Activated CD4-positive, alpha-beta T cell treated with anti-CD3 and anti-CD28 coated beads for 48 hours (primary cell): ENCODE data around the gene KRTAP4-4.
"Not testable (repeated sequence)": the region's sequence is repeated elsewhere in the genome, so short reads cannot be mapped to it uniquely, and the experiment has no call there.

Source experiments
- DNase-seq: peaks from one replicate; pipeline ENCODE4 v3.0.0-alpha.2; 2020

The KRTAP4-4 gene

DNA sequence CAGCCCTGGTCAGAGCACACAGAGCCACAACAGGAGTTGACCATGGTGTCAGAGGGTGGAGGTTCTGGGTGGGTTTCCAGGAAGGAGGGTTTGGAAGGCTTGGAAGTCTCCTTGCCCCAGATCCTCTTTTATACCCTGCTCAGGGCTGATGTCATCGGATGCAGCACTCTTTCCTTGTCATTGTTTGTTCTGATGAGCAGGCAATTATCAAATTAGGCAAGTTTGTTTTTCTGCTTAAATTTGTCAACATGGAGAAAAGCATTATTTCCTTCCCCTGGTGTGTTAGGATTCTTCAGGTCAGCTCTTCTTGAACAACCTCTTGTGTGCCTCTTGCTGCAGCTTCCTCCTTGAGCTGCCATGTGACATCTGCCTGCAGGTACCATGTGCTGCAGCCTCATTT, at the start of gene KRTAP4-4:
Gene KRTAP4-4, minus strand, starts transcription at position 101 of the 400 bp plus-strand sequence. Its CDS starts 57 bp downstream, at position 44.
- no peak for DNase-seq

DNA sequence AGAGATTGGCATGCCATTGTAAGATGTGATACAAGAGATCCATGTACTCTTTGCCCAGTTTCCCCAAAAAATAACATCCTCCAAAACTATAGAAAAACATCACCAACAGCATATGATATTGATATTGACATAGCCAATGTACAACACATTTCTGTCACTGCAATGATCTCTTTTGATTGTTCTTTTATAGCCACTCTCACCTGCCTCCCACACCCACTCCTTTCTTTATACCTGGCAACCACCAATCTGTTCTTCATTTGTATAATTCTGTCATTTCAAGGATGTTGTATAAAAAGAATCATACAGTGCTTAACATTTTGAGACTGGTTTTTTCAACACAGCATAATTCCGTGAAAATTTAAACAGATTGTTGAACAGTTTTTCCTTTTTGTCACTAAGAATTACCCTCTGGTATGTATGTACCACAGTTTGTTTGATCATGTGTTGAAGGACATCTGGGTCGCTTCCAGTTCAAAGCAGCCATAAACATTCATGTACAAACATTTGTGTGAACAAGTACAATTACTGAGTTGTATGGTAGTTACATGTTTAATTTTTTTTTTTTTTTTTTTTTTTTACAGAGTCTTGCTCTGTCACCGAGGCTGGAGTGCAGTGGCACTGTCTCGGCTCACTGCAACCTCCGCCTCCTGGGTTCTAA, 39.0 kb upstream of the KRTAP4-4 start:
- no peak for DNase-seq

DNA sequence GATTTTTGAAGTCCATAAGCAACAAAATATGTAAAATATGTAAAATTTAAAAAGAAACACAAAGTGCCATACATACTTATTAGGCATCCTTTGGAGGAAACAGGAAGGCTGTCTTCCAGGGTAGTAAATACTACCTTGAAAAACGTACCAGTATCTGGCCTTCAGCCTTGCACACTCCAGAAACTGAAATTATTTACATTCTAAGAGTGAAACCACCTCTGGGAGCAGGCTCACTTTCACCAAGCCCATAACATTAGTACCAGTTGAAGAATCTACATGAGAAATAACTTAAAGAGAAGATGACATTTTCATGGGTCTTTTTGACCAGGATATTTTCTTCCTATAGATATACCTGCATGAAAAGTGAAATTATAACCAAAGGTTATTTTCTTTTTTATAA, 35.5 kb upstream of the KRTAP4-4 start:
- DNase-seq, result no peak

DNA sequence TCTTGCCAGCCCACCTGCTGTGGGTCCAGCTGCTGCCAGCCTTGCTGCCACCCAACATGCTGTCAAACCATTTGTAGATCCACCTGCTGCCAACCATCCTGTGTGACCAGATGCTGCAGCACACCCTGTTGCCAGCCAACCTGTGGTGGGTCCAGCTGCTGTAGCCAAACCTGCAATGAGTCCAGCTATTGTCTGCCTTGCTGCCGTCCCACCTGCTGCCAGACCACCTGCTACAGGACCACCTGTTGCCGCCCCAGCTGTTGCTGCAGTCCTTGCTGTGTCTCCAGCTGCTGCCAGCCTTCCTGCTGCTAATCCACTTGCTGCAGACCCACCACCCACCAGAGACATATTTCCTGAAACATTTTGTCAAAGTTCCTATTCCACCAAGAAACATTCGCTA, 29.8 kb upstream of the KRTAP4-4 start:
- no peak for DNase-seq

GRCh38 chr17:41189837-41190318, 29.3 kb upstream of the KRTAP4-4 start, which contains the start of gene KRTAP9-1:
Gene KRTAP9-1, plus strand, starts transcription at chr17:41189887. Its CDS starts 0 bp downstream, at chr17:41189887.
- not testable (repeated sequence) for DNase-seq

GRCh38 chr17:41186872-41187271, 26.3 kb upstream of the KRTAP4-4 start:
- no peak for DNase-seq

DNA sequence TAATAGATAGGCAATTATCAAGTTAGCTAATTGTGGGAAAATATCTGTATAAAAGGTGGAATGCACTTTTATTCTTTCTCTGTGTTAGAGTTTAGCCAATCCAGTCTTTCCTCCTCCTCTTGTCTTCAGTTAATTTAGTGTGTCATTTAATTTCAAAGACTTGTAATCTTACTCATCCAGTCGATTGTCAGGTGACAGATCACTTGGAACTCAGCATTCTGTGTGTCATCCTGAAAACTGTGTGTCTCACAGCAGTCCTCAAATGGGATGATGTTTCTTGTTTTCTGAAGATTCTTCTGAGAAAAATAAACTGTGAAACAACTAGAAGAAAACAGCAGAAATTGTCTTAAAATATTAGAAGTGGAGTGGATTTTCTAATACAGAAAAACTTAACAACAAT, 24.5 kb upstream of the KRTAP4-4 start:
- DNase-seq, result no peak

- DNase-seq, result no peak
Observed at GRCh38 chr17:41184480-41184961, 24.0 kb upstream of the KRTAP4-4 start, which contains the start of gene KRTAP4-1. Gene KRTAP4-1, minus strand, starts transcription at chr17:41184911. Its CDS starts 57 bp downstream, at chr17:41184854.

- DNase-seq, result no peak
Observed at GRCh38 chr17:41178843-41179616, 18.5 kb upstream of the KRTAP4-4 start.

GRCh38 chr17:41178341-41178740, 17.8 kb upstream of the KRTAP4-4 start:
- DNase-seq, result no peak

DNA sequence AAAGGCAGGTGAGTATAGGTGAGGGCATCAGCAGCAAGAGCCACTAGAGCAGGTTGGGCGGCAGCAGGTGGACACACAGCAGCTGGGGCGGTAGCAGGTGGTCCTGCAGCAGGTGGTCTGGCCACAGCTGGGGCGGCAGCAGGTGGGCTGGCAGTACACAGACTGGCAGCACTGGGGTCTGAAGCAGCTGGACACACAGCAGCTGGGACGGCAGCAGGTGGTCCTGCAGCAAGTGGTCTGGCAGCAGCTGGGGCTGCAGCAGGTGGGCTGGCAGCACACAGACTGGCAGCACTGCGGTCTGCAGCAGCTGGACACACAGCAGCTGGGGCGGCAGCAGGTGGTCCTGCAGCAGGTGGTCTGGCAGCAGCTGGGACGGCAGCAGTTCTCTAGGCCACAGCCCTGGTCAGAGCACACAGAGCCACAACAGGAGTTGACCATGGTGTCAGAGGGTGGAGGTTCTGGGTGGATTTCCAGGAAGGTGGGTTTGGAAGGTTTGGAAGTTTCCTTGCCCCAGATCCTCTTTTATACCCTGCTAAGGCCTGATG, 17.3 kb upstream of the KRTAP4-4 start, which contains the start of gene KRTAP4-2:
Gene KRTAP4-2, minus strand, starts transcription at position 495 of the 545 bp plus-strand sequence. Its CDS starts 57 bp downstream, at position 438.
- DNase-seq, result no peak

DNA sequence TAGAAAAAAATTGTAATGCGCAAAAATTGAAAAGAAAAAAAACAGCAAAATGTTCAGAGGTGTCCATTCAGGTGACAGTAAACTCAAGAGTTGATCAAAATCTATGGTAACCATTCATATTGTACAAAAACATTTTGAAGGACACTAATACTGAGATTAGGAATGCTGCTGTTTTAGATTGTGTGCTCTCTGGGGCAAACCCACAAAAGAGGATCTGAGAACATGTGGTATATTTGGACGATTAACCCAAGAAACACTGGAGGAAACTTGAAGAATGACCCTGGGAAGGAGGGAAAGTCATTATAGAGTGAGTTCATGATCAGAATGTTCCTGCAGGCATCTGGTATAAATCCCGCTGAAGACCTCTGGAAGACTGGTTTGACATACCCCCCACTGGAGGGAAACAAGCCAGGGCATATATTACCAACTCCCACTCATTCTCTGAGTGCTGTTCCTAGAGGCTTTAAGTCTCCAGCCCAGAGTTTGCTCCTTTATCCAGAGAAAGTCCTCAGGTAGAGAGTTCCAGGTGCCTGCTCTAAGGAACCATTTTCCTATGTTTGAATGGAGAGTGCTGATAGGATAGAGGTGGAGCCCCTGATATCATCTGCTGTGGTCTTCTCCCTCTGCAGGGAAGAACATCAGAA, 16.3 kb upstream of the KRTAP4-4 start:
- DNase-seq, result no peak

DNA sequence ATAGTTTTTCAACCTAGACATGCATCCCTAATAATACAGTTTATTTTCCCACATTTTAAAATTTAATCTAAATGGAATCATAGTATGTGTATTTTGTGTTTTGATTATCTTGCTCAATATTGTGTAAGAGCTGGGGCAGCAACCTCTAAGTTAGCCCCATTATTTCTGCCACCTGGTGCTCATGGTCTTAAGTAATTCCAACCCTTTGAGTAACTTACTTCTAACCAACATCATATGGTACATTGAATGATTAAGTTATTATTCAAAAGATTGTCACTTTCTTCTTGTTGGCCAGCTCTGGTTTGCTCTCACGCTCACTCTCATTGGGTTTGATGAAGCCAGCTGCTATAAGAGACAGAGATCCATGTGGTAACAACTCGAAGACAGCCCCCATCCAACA, 11.3 kb upstream of the KRTAP4-4 start:
- no peak for DNase-seq

DNA sequence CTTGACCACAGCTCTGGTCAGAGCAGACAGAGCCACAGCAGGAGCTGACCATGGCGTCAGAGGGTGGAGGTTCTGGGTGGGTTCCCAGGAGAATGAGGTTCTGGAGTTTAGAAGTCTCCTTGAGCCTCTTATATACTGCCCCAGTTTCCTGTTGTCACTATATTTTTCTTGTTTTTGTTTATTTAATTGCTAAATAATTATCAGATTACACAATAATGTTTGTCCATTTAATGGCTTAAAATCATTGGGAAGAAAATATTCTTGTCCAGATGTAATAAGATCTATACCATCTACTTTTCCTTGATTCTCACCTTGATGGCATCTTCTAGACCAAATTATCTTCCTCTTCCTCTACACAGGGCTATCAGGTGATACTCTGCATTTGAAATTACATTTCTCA, 7.6 kb upstream of the KRTAP4-4 start, which contains the start of gene KRTAP4-3:
Gene KRTAP4-3, minus strand, starts transcription at position 101 of the 400 bp plus-strand sequence. Its CDS starts 49 bp downstream, at position 52.
- DNase-seq, result no peak

GRCh38 chr17:41167561-41167960, 7.0 kb upstream of the KRTAP4-4 start:
- no peak for DNase-seq

DNA sequence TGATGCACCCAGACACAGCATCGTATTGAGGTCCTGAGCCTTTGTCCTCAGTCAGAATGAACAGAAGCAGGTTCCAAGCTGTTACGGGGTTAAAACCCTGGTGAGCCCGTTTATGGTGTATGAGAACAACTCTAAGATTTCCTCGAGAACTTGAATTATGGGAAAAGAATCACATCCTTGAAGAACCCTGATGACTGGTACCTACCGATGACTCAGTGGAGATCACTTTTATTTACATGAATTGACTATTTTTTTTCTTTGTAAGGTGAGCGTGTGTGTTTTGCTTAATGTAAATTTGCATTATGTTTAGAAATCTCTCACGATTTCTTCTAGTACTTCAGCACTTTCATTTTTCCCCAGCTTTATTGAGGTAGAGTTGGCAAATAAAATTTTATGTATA, 3.3 kb upstream of the KRTAP4-4 start:
- DNase-seq, result no peak

DNA sequence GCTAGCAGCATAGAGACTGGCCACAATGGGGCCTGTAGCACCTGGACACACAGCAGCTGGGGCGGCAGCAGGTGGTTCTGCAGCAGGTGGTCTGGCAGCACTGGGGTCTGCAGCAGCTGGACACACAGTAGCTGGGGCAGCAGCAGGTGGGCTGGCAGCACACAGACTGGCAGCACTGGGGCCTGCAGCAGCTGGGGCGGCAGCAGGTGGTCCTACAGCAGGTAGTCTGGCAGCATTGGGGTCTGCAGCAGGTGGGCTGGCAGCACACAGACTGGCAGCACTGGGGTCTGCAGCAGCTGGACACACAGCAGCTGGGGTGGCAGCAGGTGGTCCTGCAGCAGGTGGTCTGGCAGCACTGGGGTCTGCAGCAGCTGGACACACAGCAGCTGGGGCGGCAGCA, 358 bp downstream of the KRTAP4-4 start:
- not testable (repeated sequence) for DNase-seq

GRCh38 chr17:41153856-41154255, 6.7 kb downstream of the KRTAP4-4 start:
- DNase-seq, result no peak

DNA sequence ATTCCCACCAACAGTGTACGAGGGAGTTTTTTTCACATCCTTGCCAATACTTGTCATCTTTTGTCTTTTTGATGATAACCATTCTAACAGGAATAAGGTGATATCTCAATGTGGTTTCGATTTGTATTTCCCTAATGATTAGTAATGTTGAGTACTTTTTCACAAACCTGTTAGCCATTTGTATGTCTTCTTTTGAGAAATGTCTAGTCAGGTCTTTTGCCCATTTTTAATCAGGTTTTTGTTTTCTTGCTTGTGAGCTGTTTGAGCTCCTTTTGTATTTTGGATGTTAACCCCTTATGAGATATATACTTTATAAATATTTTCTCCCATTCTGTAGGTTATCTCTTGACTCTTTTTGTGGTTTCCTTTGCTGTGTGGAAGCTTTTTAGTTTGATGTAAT, 9.0 kb downstream of the KRTAP4-4 start:
- no peak for DNase-seq

DNA sequence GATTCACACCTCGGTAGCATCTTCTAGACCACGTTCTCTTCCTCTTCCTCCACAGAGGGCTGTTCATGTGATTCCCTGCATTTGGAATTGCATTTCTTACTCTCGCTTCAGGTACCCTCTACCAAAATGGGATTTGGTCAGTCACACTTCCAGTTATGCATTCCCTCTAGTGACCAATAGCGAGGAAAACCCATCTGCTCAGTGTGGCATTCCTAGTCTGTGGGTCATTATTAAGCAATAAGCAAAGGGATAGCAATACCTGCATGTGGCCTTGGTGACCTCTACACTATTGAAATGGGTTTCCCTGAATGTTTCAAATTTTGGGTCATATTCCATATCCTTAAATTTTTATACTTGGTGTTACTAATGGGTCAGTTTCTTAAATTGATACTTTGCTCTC, 10.5 kb downstream of the KRTAP4-4 start:
- no peak for DNase-seq

GRCh38 chr17:41149652-41149985, 10.9 kb downstream of the KRTAP4-4 start, which contains the start of gene KRTAP4-5:
Gene KRTAP4-5, minus strand, starts transcription at chr17:41149825. Its CDS starts 58 bp downstream, at chr17:41149767.
- no peak for DNase-seq

- not testable (repeated sequence) for DNase-seq
Observed at GRCh38 chr17:41148971-41149651, 11.4 kb downstream of the KRTAP4-4 start.
